ENCODE measurements around the gene DOC2B.
A peak's percentile ranks its signal among the peaks of the same experiment; 100 is the strongest.
"Not testable (repeated sequence)": the region's sequence is repeated elsewhere in the genome, so short reads cannot be mapped to it uniquely, and the experiment has no call there.

DOC2B gene

GRCh38 chr17:142876-143784, 38.3 kb downstream of the DOC2B start:
- no peak for DNase-seq

- DNase-seq: no peak
These were observed 39.3 kb downstream of the DOC2B start for GRCh38 chr17:142102-142661.

- DNase-seq: not testable (repeated sequence)
These were observed 41.8 kb downstream of the DOC2B start for GRCh38 chr17:139401-140205.

GRCh38 chr17:137166-137807, 44.2 kb downstream of the DOC2B start, which contains the start of gene SCGB1C2:
TSS of gene SCGB1C2 (plus strand) at chr17:137569. CDS start at chr17:137591, 22 bp downstream.
- DNase-seq: not testable (repeated sequence)

- peak; percentile 71 for DNase-seq
These were observed 44.9 kb downstream of the DOC2B start for GRCh38 chr17:136531-136930.

GRCh38 chr17:135895-136294, 45.6 kb downstream of the DOC2B start:
- not testable (repeated sequence) for DNase-seq

GRCh38 chr17:135022-135421, 46.4 kb downstream of the DOC2B start:
- not testable (repeated sequence) for DNase-seq

GRCh38 chr17:134332-134785, 47.1 kb downstream of the DOC2B start:
- DNase-seq: not testable (repeated sequence)

GRCh38 chr17:133932-134331, 47.5 kb downstream of the DOC2B start:
- not testable (repeated sequence) for DNase-seq

- not testable (repeated sequence) for DNase-seq
These were observed 63.0 kb downstream of the DOC2B start for GRCh38 chr17:118339-118917.

GRCh38 chr17:113111-113510, 68.3 kb downstream of the DOC2B start:
- not testable (repeated sequence) for DNase-seq

Data from activated T-cell treated with anti-CD3 and anti-CD28 coated beads for 4 hours (primary cell).